Karpas-422 (cell line): ENCODE results near the gene CALHM3. TPM values are rescaled to one million over a fixed set of nuclear protein-coding genes. Genes with fewer than 3 reads are reported as not detected.
"Not testable (repeated sequence)": the region's sequence is repeated elsewhere in the genome, so short reads cannot be mapped to it uniquely, and the experiment has no call there.

Experiments
- DNase-seq: peaks from one replicate; pipeline ENCODE4 v3.0.0-alpha.2; 2015
- H2AFZ ChIP-seq: fragments of 200-600 bp; sonication (generic); 2 replicates; pipeline ENCODE4 v1.6.1; 2014; ENCODE audit warnings: antibody characterized with exemption, low read length, mixed read lengths
- H3K27ac ChIP-seq: fragments of 200-600 bp; sonication (generic); 2 replicates; pipeline ENCODE4 v1.5.1; 2014; ENCODE audit warnings: mild to moderate bottlenecking, low read length, moderate library complexity
- H3K27me3 ChIP-seq: fragments of 200-600 bp; sonication (generic); 2 replicates; pipeline ENCODE4 v1.6.1; 2014; ENCODE audit warnings: low read length, mixed read lengths
- H3K36me3 ChIP-seq: fragments of 200-600 bp; sonication (generic); 2 replicates; pipeline ENCODE4 v1.6.1; 2014; ENCODE audit warnings: low read length, mixed read lengths; ENCODE audit not compliant: insufficient read depth
- H3K4me1 ChIP-seq: fragments of 200-600 bp; sonication (generic); 2 replicates; pipeline ENCODE4 v1.6.1; 2014; ENCODE audit warnings: mild to moderate bottlenecking, low read length, mixed read lengths
- H3K4me2 ChIP-seq: fragments of 200-600 bp; sonication (generic); 2 replicates; pipeline ENCODE4 v1.6.1; 2014; ENCODE audit warnings: low read length, low read depth, mild to moderate bottlenecking; ENCODE audit not compliant: poor library complexity, severe bottlenecking
- H3K4me3 ChIP-seq: fragments of 200-600 bp; sonication (generic); 2 replicates; pipeline ENCODE4 v1.5.1; 2014; ENCODE audit warnings: mild to moderate bottlenecking, antibody characterized with exemption, low read length, mixed read lengths
- H3K79me2 ChIP-seq: fragments of 200-600 bp; sonication (generic); 2 replicates; pipeline ENCODE4 v1.6.1; 2014; ENCODE audit warnings: mild to moderate bottlenecking, low read length, mixed read lengths
- H3K9ac ChIP-seq: fragments of 200-600 bp; sonication (generic); 2 replicates; pipeline ENCODE4 v1.6.0; 2014; ENCODE audit warnings: low read length
- H3K9me2 ChIP-seq: fragments of 200-600 bp; sonication (generic), shearing (Covaris generic); replicated peaks from 2 replicates; pipeline ENCODE4 v1.6.0; 2014; ENCODE audit warnings: mild to moderate bottlenecking, low read length, moderate library complexity; ENCODE audit not compliant: insufficient read depth
- H3K9me3 ChIP-seq: fragments of 300-700, 200-600 bp; sonication (generic); 2 replicates; pipeline ENCODE4 v1.6.1; 2014; ENCODE audit warnings: low read length, mixed read lengths
- H4K20me1 ChIP-seq: fragments of 200-600 bp; sonication (generic); 2 replicates; pipeline ENCODE4 v1.6.1; 2014; ENCODE audit warnings: mild to moderate bottlenecking, antibody characterized with exemption, low read length, low read depth; ENCODE audit not compliant: insufficient read depth
- total RNA-seq: library from RNA; depleted of rRNA; stranded (reverse); fragments of >200 nt; shearing (Covaris generic); gene quantifications from 2 replicates; pipeline ENCODE4 v1.2.3, GENCODE V29; 2014; ENCODE audit warnings: low replicate concordance; rRNA removed

CALHM3 gene, protein sequence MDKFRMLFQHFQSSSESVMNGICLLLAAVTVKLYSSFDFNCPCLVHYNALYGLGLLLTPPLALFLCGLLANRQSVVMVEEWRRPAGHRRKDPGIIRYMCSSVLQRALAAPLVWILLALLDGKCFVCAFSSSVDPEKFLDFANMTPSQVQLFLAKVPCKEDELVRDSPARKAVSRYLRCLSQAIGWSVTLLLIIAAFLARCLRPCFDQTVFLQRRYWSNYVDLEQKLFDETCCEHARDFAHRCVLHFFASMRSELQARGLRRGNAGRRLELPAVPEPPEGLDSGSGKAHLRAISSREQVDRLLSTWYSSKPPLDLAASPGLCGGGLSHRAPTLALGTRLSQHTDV
- 0.30 and 0.61 TPM in 2 replicates for total RNA-seq

DNA sequence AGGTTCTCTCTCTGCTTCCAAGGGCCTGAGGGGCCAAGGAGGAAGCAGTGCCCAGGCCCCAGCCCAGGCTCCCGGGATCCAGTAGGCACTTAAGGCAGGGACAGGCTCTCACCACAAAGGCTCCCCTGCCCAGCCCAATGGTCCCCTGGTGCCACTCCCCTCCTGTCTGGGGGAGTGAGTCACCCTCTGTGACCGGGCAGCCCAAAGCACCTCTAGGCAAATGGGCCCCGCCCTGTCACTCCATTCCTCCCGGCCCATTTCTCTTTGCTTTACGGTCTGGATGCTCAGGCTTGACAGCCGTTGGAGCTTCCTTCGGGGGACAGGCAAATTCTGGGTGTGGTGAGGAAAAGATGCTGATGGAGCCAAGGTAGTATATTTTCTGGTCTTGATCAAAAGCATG, at the start of gene CALHM3:
Gene CALHM3 (minus strand): TSS at position 106 of the 400 bp plus-strand sequence. CDS start 208 bp downstream, outside the sequence.
- Histone ChIP-seq H2AFZ (no peak within 1 kb of the TSS), H3K9me2 (no peaks in the 10 kb centered on the region), H3K4me3 (no peak within 1 kb of the TSS), H3K36me3 (no peaks in the 10 kb centered on the region), H3K27me3 (no peaks in the 10 kb centered on the region), H4K20me1 (no peaks in the 10 kb centered on the region), H3K27ac (no peak within 1 kb of the TSS), H3K79me2 (no peaks in the 10 kb centered on the region), H3K9me3 (no peaks in the 10 kb centered on the region), H3K4me1 (peaks cover 16% of the 10 kb centered on the region), H3K9ac (no peak within 1 kb of the TSS), H3K4me2 (no peak within 1 kb of the TSS)
- DNase-seq = no peak

DNA sequence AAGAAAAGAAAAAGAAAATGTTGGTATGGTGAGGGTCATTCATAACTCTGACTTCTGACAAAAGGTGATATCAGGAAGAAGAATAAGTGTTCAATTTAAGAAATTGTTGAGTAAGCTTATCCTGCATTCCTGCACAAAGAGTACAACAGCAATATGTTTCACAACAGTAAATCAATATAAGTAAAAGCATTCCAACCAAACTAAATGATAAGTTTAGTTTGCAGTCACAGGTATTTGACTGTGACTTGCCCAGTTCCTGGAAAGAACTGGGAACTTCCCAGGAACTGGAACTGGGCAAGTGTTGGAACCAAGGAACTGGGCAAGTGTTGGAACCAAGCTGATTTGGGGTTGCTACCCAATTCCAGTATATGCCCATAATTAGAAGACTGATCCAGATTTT, 49.5 kb upstream of the CALHM3 start:
- no peaks in the 10 kb centered on the region for H4K20me1 ChIP-seq
- no peak overlapping the region for H3K9ac ChIP-seq

DNA sequence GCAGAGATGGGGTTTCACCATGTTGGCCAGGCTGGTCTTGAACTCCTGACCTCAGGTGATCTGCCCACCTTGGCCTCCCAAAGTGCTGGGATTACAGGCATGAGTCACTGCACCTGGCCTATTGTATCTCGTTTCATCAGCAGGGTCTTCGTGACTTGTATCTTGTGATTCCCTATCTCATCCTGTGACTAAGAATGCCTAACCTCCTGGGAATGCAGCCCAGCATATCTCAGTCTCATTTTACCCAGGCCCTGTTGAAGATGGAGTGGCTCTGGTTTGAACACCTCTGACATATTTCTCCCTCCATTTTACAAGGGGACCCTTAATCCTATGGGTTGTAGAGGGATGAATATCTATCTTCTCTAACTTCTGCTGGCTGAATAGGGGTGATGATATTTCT, 48.4 kb upstream of the CALHM3 start:
- H3K79me2 ChIP-seq, H3K9me3 ChIP-seq, H4K20me1 ChIP-seq, H3K4me2 ChIP-seq, H3K27ac ChIP-seq, H3K27me3 ChIP-seq, H3K4me3 ChIP-seq, H2AFZ ChIP-seq, DNase-seq, H3K9me2 ChIP-seq, H3K9ac ChIP-seq, H3K36me3 ChIP-seq: not testable (repeated sequence)
- H3K4me1 ChIP-seq = peaks cover 17% of the 10 kb centered on the region

More for the DNA sequence above, 49.5 kb upstream of the CALHM3 start:
- H3K4me1 ChIP-seq = peaks cover 15% of the 10 kb centered on the region
- no peak overlapping the region for H3K4me3 ChIP-seq
- H2AFZ ChIP-seq = no peak overlapping the region
- DNase-seq = no peak
- H3K9me2 ChIP-seq = no peaks in the 10 kb centered on the region
- no peaks in the 10 kb centered on the region; the same call in 1 of the 2 replicates for H3K27me3 ChIP-seq
- H3K79me2 ChIP-seq = no peaks in the 10 kb centered on the region
- H3K27ac ChIP-seq = no peak overlapping the region
- no peaks in the 10 kb centered on the region for H3K36me3 ChIP-seq
- no peaks in the 10 kb centered on the region for H3K9me3 ChIP-seq
- H3K4me2 ChIP-seq = no peak overlapping the region

DNA sequence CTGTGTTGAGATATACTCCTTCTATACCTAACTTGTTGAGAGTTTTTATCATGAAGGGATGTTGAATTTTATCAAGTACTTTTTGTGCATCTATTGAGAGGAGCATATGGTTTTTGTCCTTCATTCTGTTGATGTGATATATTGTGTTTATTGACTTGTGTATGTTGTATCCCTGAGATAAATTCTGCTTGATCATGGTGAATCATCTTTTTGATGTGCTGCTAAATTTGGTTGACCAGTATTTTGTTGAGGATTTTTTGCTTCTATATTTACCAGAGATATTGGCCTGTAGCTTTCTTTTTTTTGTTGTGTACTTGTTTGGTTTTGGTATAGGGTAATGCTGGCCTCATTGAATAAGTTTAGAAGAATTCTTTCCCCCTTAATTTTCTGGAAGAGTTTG, 46.9 kb upstream of the CALHM3 start:
- Histone ChIP-seq H3K79me2 (no peaks in the 10 kb centered on the region), H3K27me3 (no peaks in the 10 kb centered on the region), H3K9me2 (no peaks in the 10 kb centered on the region), H3K9ac (no peak overlapping the region), H4K20me1 (no peaks in the 10 kb centered on the region), H2AFZ (no peak overlapping the region), H3K4me1 (peaks cover 17% of the 10 kb centered on the region), H3K9me3 (no peaks in the 10 kb centered on the region), H3K4me3 (no peak overlapping the region), H3K4me2 (no peak overlapping the region), H3K36me3 (no peaks in the 10 kb centered on the region), H3K27ac (no peak overlapping the region)
- no peak for DNase-seq

DNA sequence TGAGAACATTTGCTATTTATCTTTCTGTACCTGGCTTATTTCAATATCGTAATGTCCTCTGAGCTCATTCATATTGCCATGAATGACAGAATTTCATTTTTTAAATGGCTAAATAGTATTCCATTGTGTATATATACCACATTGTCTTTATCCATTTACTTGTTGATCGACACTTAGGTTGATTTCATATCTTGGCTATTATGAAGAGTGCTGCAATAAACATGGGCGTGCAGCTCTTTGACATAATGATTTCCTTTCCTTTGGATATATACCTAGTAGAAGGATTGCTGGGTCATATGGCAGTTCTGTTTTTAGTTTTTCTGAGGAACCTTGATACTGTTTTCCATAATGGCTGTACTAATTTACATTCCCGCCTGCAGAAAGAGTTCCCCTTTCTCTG, 44.6 kb upstream of the CALHM3 start:
- Histone ChIP-seq H3K4me3 (no peak overlapping the region), H3K9me2 (no peaks in the 10 kb centered on the region), H3K27me3 (no peaks in the 10 kb centered on the region), H2AFZ (no peak overlapping the region), H3K27ac (no peak overlapping the region), H3K79me2 (no peaks in the 10 kb centered on the region), H3K9me3 (no peaks in the 10 kb centered on the region), H3K9ac (no peak overlapping the region), H3K4me1 (peaks cover 17% of the 10 kb centered on the region), H3K36me3 (no peaks in the 10 kb centered on the region), H4K20me1 (no peaks in the 10 kb centered on the region), H3K4me2 (no peak overlapping the region)
- DNase-seq = no peak

DNA sequence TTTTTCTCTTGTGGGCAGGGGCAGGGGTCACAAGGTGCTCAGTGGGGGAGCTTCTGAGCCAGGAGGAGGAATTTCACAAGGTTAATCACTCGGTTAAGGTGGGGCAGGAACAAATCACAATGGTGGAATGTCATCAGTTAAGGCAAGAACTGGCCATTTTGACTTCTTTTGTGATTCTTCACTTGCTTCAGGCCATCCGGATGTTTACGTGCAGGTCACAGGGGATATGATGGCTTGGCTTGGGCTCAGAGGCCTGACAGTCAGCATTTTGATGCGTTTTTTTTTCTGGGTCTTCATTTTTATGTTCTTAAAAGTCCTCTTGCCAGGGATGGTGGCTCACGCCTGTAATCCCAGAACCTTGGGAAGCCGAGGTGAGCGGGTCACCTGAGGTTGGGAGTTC, 43.0 kb upstream of the CALHM3 start:
- not testable (repeated sequence) for H4K20me1 ChIP-seq, H3K4me3 ChIP-seq, H3K27ac ChIP-seq, H3K4me2 ChIP-seq, H2AFZ ChIP-seq, H3K27me3 ChIP-seq, H3K79me2 ChIP-seq, H3K9me3 ChIP-seq, H3K9ac ChIP-seq, H3K36me3 ChIP-seq, H3K9me2 ChIP-seq, DNase-seq
- H3K4me1 ChIP-seq = peaks cover 17% of the 10 kb centered on the region

DNA sequence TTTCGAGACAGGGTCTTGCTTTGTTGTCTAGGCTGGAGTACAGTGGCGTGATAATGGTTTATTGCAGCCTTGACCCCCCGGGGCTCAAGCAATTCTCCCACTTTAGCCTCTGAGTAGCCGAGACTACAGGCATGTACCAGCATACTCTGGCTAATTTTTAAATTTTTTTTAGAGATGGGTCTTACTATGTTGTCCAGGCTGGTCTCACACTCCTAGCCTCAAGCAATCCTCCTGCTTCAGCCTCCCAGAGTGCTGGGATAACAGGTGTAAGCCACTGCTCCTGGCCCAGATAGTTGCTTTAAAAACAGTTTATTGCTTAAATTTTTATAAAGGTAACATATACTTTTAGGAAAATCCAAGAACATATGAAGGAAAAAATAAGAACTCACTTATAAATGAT, 40.8 kb upstream of the CALHM3 start:
- H4K20me1 ChIP-seq = no peaks in the 10 kb centered on the region
- H3K27ac ChIP-seq = no peak overlapping the region
- H3K9ac ChIP-seq = no peak overlapping the region
- H2AFZ ChIP-seq = no peak overlapping the region
- H3K79me2 ChIP-seq = no peaks in the 10 kb centered on the region
- no peak overlapping the region for H3K4me2 ChIP-seq
- H3K27me3 ChIP-seq = no peaks in the 10 kb centered on the region
- H3K9me3 ChIP-seq = no peaks in the 10 kb centered on the region
- H3K9me2 ChIP-seq = no peaks in the 10 kb centered on the region
- no peak for DNase-seq
- H3K36me3 ChIP-seq = no peaks in the 10 kb centered on the region
- no peak overlapping the region for H3K4me3 ChIP-seq
- peaks cover 20% of the 10 kb centered on the region for H3K4me1 ChIP-seq

DNA sequence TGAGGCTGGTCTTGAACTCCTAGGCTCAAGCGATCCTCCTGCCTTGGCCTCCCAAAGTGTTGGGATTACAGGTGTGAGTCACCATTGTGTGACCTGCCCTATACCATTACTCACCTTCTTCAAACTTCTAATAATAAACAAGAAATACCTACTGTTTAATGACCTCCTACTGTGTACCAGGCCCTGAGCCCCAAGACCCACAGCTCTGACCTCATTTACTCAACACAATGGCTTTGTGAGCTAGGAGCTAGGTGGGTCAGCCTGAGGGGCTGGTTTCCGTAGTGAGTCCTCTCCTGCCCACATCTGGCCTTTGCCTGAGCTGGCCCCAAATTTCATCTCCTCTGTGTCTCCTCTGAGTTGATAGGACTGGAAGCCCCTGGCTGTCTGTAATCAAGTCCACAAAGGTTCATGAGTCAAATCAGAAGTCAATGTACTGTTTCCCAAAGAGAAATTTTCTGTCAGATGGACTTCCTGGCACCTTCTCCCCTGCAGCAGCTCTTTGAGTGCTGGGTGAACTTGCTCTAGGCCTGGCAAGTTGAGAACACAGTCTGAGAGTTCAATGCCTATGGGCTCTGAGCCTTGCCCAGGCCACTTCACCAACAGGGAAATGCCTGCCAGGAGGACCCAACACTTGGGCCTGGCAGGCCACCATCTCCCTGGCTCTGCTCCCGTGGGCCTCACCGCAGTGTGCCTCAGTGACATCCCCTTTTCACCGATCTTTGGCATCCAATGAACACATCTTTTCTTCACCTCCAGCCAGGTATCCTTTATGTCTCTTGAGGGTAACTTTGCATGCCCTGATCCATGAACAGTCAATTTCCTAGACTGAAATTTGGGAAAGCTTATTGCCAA, 38.4 kb upstream of the CALHM3 start:
- no peak for DNase-seq
- H3K4me1 ChIP-seq = peaks cover 7% of the 10 kb centered on the region
- no peak overlapping the region for H3K27ac ChIP-seq
- no peaks in the 10 kb centered on the region for H3K36me3 ChIP-seq
- no peaks in the 10 kb centered on the region for H3K9me3 ChIP-seq
- no peak overlapping the region for H3K4me3 ChIP-seq
- H3K9ac ChIP-seq = no peak overlapping the region
- no peaks in the 10 kb centered on the region for H3K27me3 ChIP-seq
- no peak overlapping the region for H3K4me2 ChIP-seq
- H2AFZ ChIP-seq = no peak overlapping the region
- no peaks in the 10 kb centered on the region for H4K20me1 ChIP-seq
- no peaks in the 10 kb centered on the region for H3K9me2 ChIP-seq
- no peaks in the 10 kb centered on the region for H3K79me2 ChIP-seq
